ENCODE measurements around the gene BRD4.
A peak's percentile ranks its signal among the peaks of the same experiment; 100 is the strongest.

The BRD4 gene

DNA sequence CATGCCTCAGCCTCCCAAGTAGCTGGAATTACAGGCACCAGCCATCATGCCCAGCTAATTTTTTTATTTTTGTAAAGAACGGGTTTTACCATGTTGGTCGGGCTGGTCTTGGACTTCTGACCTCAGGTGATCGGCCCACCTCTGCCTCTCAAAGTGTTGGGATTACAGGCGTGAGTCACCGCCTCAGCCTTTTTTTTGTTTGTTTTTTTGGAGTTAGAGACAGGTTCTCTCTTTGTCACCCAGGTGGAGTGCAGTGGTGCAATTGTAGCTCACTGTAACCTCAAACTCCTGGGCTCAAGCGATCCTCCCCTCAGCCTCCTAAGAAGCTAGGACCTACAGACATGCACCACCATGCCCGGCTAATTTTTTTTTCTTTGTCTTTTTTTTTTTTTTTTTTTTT, 116.0 kb downstream of the BRD4 start:
- no peak overlapping the region for H3K27ac ChIP-seq (ENCODE audit: low read depth, low read length)
- no peaks in the 10 kb centered on the region for H3K4me1 ChIP-seq (ENCODE audit: control insufficient read depth in 1 of 2, insufficient read depth in 2 of 2, low read length in 2 of 2)
- H3K27me3 ChIP-seq (ENCODE audit: control insufficient read depth in 1 of 2, insufficient read depth in 2 of 2, low read length in 2 of 2) = peaks cover 0 to 6% of the 10 kb centered on the region in 2 donors
- H3K36me3 ChIP-seq (ENCODE audit: control insufficient read depth in 1 of 2, insufficient read depth in 2 of 2, low read length in 2 of 2) = no peaks in the 10 kb centered on the region
- H3K9ac ChIP-seq (ENCODE audit: low read depth in 1 of 2, low read length in 2 of 2) = no peak overlapping the region
- no peak overlapping the region for H3K4me3 ChIP-seq (ENCODE audit: low read depth in 1 of 2, low read length in 2 of 2)
- H3K9me3 ChIP-seq (ENCODE audit: control insufficient read depth in 1 of 2, low read length in 2 of 2) = no peaks in the 10 kb centered on the region

DNA sequence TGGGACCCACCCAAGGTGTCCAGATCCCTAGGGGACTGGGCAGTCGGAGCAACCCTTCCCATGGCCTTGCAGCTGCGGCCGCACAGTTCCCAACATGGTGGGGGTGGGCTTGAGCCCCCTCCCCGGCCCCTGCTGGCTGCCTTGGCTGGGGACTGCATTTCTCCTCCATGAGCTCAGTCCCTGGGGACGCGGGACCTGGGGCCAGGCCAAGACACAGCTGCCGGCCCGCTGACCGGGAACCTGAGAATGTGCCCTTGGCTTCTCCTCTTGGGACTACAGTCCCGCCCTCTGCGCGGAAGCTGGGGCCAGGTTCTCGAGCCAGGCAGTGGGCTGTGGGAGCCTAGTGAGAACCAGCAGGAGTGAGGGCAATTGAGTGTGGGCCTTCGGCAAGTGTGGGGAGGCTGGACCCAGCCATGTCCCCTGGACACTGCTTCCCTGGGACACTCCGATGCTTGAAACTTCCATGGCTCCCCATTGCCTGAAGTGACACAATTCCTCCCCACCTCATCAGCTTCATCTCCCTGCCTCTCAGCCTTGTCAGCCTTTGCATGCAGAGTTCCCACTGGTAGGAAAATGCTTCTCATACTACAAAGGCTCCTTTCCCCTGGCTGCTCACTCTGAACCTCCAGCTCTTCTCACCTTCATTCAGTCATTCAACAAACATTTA, 118.5 kb downstream of the BRD4 start:
- no peaks in the 10 kb centered on the region for H3K4me1 ChIP-seq (ENCODE audit: control insufficient read depth in 1 of 2, insufficient read depth in 2 of 2, low read length in 2 of 2)
- H3K9ac ChIP-seq (ENCODE audit: low read depth in 1 of 2, low read length in 2 of 2) = no peak overlapping the region
- H3K27me3 ChIP-seq (ENCODE audit: control insufficient read depth in 1 of 2, insufficient read depth in 2 of 2, low read length in 2 of 2) = peaks cover 0 to 6% of the 10 kb centered on the region in 2 donors
- no peaks in the 10 kb centered on the region for H3K9me3 ChIP-seq (ENCODE audit: control insufficient read depth in 1 of 2, low read length in 2 of 2)
- no peaks in the 10 kb centered on the region for H3K36me3 ChIP-seq (ENCODE audit: control insufficient read depth in 1 of 2, insufficient read depth in 2 of 2, low read length in 2 of 2)
- H3K4me3 ChIP-seq (ENCODE audit: low read depth in 1 of 2, low read length in 2 of 2) = no peak overlapping the region
- no peak overlapping the region for H3K27ac ChIP-seq (ENCODE audit: low read depth, low read length)

DNA sequence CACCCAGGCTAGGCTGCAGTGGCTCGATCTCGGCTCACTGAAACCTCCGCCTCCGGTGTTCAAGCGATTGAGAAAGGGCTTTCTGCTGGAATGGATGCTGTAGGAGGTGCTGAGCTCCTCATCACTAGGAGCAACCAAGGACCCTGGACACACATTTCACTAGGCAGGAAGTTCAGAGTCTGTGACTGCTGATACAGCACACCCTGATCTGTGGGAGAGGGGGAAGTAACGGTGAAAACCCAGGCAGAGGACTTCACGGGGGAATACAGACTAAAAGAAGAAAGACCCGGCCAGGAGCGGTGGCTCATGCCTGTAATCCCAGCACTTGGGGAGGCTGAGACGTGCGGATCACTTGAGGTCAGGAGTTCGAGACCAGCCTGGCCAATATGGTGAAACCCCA, 119.6 kb downstream of the BRD4 start:
- Histone ChIP-seq H3K27me3 (ENCODE audit: control insufficient read depth in 1 of 2, insufficient read depth in 2 of 2, low read length in 2 of 2) (peaks cover 0 to 6% of the 10 kb centered on the region in 2 donors), H3K4me3 (ENCODE audit: low read depth in 1 of 2, low read length in 2 of 2) (no peak overlapping the region), H3K36me3 (ENCODE audit: control insufficient read depth in 1 of 2, insufficient read depth in 2 of 2, low read length in 2 of 2) (no peaks in the 10 kb centered on the region), H3K9me3 (ENCODE audit: control insufficient read depth in 1 of 2, low read length in 2 of 2) (no peaks in the 10 kb centered on the region), H3K9ac (ENCODE audit: low read depth in 1 of 2, low read length in 2 of 2) (no peak overlapping the region), H3K27ac (ENCODE audit: low read depth, low read length) (no peak overlapping the region), H3K4me1 (ENCODE audit: control insufficient read depth in 1 of 2, insufficient read depth in 2 of 2, low read length in 2 of 2) (no peaks in the 10 kb centered on the region)

DNA sequence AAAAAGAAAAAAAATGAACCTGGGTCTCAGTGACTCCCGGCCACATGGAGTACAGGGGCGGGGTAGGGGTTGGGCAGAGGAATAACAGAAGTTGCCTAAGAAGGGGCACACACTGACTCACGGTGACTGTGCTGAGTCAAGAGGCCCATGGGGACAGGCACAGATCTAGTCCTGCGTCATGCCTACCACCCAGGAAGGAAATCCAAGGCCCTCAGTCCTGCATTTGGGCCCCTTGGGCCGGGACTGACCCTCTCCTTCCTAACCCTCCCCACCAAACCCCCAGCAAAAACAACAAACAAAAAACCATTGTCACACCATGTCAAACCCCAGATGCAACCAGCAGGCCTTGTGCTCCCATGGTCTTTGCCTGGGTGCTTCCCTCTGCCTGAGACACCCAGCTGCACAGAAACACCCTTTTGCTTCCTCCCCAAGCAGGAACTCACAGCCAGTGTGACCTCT, 122.0 kb downstream of the BRD4 start:
- no peak overlapping the region for H3K27ac ChIP-seq (ENCODE audit: low read depth, low read length)
- no peaks in the 10 kb centered on the region for H3K4me1 ChIP-seq (ENCODE audit: control insufficient read depth in 1 of 2, insufficient read depth in 2 of 2, low read length in 2 of 2)
- peaks cover 0 to 6% of the 10 kb centered on the region in 2 donors for H3K27me3 ChIP-seq (ENCODE audit: control insufficient read depth in 1 of 2, insufficient read depth in 2 of 2, low read length in 2 of 2)
- no peaks in the 10 kb centered on the region for H3K9me3 ChIP-seq (ENCODE audit: control insufficient read depth in 1 of 2, low read length in 2 of 2)
- no peak overlapping the region for H3K9ac ChIP-seq (ENCODE audit: low read depth in 1 of 2, low read length in 2 of 2)
- no peaks in the 10 kb centered on the region for H3K36me3 ChIP-seq (ENCODE audit: control insufficient read depth in 1 of 2, insufficient read depth in 2 of 2, low read length in 2 of 2)
- no peak overlapping the region for H3K4me3 ChIP-seq (ENCODE audit: low read depth in 1 of 2, low read length in 2 of 2)

DNA sequence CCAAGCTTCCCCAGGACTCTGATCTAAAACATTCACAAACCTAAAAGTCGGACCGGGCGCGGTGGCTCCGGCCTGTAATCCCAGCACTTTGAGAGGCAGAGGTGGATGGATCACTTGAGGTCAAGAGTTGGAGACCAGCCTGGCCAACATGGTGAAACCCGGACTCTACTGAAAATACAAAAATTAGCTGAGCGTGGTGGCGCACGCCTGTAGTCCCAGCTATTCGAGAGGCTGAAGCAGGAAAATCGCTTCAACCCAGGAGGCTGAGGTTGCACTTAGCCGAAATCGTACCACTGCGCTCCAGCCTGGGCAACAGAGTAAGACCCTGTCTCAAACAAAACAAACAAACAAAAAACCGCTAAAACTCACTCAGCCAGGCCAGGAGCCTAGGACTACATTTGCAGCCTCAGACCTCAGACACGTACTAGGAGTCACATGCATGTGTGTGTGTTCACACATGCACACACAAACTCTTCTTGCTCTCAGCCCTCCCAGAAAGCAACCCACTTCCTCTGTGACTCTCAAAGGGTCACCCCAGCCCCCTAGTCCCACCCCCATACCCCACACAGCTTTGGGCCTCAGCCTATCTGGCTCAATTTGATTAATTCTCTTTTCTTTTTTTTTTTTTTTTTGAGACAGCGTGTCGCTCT, 130.8 kb downstream of the BRD4 start:
- Histone ChIP-seq H3K36me3 (ENCODE audit: control insufficient read depth in 1 of 2, insufficient read depth in 2 of 2, low read length in 2 of 2) (no peaks in the 10 kb centered on the region), H3K4me1 (ENCODE audit: control insufficient read depth in 1 of 2, insufficient read depth in 2 of 2, low read length in 2 of 2) (peaks cover 4 to 6% of the 10 kb centered on the region in 2 donors), H3K27ac (ENCODE audit: low read depth, low read length) (no peak overlapping the region), H3K27me3 (ENCODE audit: control insufficient read depth in 1 of 2, insufficient read depth in 2 of 2, low read length in 2 of 2) (peaks cover 8 to 11% of the 10 kb centered on the region in 2 donors), H3K9me3 (ENCODE audit: control insufficient read depth in 1 of 2, low read length in 2 of 2) (no peaks in the 10 kb centered on the region), H3K4me3 (ENCODE audit: low read depth in 1 of 2, low read length in 2 of 2) (no peak overlapping the region), H3K9ac (ENCODE audit: low read depth in 1 of 2, low read length in 2 of 2) (no peak overlapping the region)

DNA sequence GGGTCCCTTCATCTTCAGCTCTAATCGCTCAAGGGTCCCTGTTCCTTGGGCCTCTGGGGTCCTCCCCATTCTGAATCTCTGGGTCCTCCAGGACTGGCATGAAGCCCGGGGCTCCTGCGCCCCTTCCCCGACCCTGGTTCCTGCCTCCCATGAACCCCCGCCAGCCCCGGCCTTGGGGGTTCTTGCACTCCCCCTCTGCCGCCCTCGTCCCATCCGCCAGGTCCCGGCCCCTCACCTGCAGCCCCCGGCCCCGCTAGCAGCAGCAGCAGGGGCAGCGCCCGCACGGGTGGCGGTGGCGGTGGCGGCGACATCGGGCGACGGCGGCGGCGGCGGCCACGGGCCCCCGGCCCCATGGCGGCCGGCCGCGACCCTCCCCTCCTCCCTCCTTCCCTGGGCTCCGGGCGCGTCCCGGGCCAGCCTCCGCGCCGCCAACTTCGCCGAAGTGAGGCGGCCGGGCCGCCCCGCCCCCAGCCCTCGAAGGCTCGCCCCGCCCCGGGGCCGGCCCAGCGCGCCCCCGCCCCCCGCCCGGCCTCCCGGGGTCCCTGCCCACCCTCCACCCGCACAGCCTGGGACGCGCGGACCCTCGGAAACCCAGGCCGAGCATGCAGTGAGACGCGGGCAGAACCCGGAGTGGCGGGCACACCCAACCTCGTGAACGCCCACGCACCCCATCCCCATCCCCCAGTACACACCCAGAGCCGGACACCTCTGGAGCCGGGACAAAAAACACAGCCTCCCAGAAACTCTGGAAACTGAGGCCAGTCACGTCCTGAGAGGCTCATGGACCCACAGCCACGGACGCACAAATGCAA, 131.6 kb downstream of the BRD4 start, which contains the start of gene NOTCH3:
TSS of gene NOTCH3 (minus strand) at position 443 of the 812 bp plus-strand sequence. CDS start at position 353, 90 bp downstream.
- Histone ChIP-seq H3K36me3 (ENCODE audit: control insufficient read depth in 1 of 2, insufficient read depth in 2 of 2, low read length in 2 of 2) (no peaks in the 10 kb centered on the region), H3K4me1 (ENCODE audit: control insufficient read depth in 1 of 2, insufficient read depth in 2 of 2, low read length in 2 of 2) (peaks cover 7 to 9% of the 10 kb centered on the region in 2 donors), H3K27ac (ENCODE audit: low read depth, low read length) (no peak within 1 kb of the TSS), H3K4me3 (ENCODE audit: low read depth in 1 of 2, low read length in 2 of 2) (peak within 1 kb of the TSS; percentile 50), H3K9ac (ENCODE audit: low read depth in 1 of 2, low read length in 2 of 2) (no peak within 1 kb of the TSS), H3K27me3 (ENCODE audit: control insufficient read depth in 1 of 2, insufficient read depth in 2 of 2, low read length in 2 of 2) (peaks cover 8 to 11% of the 10 kb centered on the region in 2 donors), H3K9me3 (ENCODE audit: control insufficient read depth in 1 of 2, low read length in 2 of 2) (no peaks in the 10 kb centered on the region)

DNA sequence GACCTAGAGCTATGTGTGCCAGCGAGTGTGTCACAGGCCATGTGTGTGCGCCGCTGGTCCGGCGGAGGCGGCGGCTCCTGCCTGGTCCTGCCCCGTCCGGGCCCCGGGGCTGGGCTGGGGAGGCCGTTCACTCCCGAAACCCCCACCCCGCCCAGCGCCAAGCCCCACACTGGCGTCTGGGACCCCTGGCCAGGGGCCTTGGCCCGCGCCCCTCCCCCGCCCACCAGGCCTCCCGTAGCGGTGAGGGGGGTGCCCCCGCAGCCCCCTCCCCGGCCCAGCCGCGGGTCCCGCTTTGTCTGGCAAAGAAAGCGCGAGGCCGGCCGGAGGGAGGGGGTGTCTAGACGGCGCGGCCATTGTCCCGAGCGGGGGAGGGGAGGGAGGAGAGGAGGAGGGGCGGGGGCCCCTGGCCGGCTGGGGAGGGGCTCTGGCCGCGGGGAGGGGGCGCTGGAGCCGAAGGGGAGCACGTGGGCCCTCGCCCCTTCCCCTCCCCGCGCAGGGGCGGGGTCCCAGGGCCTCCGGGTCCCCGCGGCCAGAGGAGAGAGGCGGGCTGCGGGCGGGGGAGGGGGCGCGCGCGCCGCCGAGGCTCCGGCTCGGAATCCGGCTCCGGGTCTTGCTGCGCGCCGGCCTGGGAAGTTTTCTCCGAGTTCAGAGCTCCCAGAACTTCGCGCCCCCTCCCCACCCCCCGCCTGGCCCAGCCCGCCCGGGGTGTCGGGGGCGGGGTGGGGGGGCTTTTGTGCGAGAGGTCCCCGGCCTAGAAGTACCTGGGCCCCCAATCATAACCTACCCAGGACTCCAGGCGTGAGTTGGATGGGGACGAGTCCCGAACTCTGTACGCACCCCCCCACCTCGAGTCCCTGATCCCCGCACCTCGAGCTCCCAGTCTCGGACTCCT, 132.4 kb downstream of the BRD4 start:
- no peak overlapping the region for H3K27ac ChIP-seq (ENCODE audit: low read depth, low read length)
- peaks cover 8 to 11% of the 10 kb centered on the region in 2 donors for H3K27me3 ChIP-seq (ENCODE audit: control insufficient read depth in 1 of 2, insufficient read depth in 2 of 2, low read length in 2 of 2)

DNA sequence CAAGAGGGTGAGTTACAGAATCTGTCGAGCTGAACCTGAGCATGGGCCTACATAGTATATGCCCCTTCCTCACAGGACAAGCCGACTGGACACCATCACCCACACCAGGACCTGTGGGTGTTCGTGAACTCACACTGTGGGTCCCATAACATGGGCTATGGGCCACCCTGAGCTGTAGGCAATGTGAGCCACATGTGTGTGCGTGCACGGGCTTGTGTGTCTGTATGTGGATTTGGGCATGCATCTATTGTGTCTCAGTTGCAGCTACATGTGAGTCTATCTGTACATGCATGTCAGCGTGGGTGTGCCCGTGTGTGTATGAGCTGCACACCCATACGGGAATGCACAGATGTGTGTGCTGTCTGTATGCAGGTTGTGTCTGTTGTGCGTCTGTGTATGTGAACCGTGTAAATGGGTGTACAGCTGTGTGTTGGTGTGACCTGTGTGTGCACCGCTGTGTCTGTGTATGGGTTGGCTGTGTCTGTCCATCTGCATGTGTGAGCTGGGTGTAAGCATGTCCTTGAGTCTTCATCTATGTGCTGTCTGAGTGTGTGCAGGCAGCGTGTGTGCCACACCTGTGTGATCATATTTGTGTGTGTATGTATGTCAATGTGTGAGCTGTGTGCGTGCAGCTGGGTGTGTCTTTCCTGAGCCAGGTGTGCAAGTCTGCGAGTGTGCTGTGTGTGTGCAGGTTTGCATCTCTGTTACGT, 133.2 kb downstream of the BRD4 start:
- H3K27ac ChIP-seq (ENCODE audit: low read depth, low read length) = no peak overlapping the region
- no peak overlapping the region for H3K4me3 ChIP-seq (ENCODE audit: low read depth in 1 of 2, low read length in 2 of 2)
- H3K9me3 ChIP-seq (ENCODE audit: control insufficient read depth in 1 of 2, low read length in 2 of 2) = no peaks in the 10 kb centered on the region
- peaks cover 8 to 11% of the 10 kb centered on the region in 2 donors for H3K27me3 ChIP-seq (ENCODE audit: control insufficient read depth in 1 of 2, insufficient read depth in 2 of 2, low read length in 2 of 2)
- H3K36me3 ChIP-seq (ENCODE audit: control insufficient read depth in 1 of 2, insufficient read depth in 2 of 2, low read length in 2 of 2) = no peaks in the 10 kb centered on the region
- no peak overlapping the region for H3K9ac ChIP-seq (ENCODE audit: low read depth in 1 of 2, low read length in 2 of 2)
- peaks cover 7 to 13% of the 10 kb centered on the region in 2 donors for H3K4me1 ChIP-seq (ENCODE audit: control insufficient read depth in 1 of 2, insufficient read depth in 2 of 2, low read length in 2 of 2)

More for the DNA sequence above, 132.4 kb downstream of the BRD4 start:
- no peaks in the 10 kb centered on the region for H3K9me3 ChIP-seq (ENCODE audit: control insufficient read depth in 1 of 2, low read length in 2 of 2)
- H3K9ac ChIP-seq (ENCODE audit: low read depth in 1 of 2, low read length in 2 of 2) = no peak overlapping the region
- peaks cover 7 to 11% of the 10 kb centered on the region in 2 donors for H3K4me1 ChIP-seq (ENCODE audit: control insufficient read depth in 1 of 2, insufficient read depth in 2 of 2, low read length in 2 of 2)
- H3K36me3 ChIP-seq (ENCODE audit: control insufficient read depth in 1 of 2, insufficient read depth in 2 of 2, low read length in 2 of 2) = no peaks in the 10 kb centered on the region
- peak overlapping the region; percentile 50 for H3K4me3 ChIP-seq (ENCODE audit: low read depth in 1 of 2, low read length in 2 of 2)

DNA sequence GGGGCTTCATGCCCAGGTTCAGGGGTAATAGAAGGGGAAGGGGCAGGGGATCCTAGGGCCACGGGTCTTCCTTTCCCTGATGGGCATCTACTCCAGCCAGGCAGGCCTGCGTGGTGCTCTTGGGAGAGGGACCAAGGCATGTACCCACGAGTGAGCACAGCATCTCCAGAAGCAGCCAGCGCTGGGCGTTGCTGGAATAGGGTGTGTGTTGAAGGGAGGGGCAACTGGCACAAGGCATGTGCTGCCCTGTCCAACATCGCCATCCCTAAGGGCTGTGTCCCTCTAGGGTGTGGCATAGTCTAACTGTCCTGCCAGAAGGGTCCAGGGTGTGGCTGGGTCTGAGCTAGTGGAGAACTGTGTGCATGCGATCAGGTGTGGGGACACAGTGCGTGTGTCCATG, 134.4 kb downstream of the BRD4 start:
- Histone ChIP-seq H3K4me1 (ENCODE audit: control insufficient read depth in 1 of 2, insufficient read depth in 2 of 2, low read length in 2 of 2) (peaks cover 7 to 13% of the 10 kb centered on the region in 2 donors), H3K9me3 (ENCODE audit: control insufficient read depth in 1 of 2, low read length in 2 of 2) (no peaks in the 10 kb centered on the region), H3K27me3 (ENCODE audit: control insufficient read depth in 1 of 2, insufficient read depth in 2 of 2, low read length in 2 of 2) (peaks cover 8 to 11% of the 10 kb centered on the region in 2 donors), H3K9ac (ENCODE audit: low read depth in 1 of 2, low read length in 2 of 2) (no peak overlapping the region), H3K27ac (ENCODE audit: low read depth, low read length) (no peak overlapping the region), H3K36me3 (ENCODE audit: control insufficient read depth in 1 of 2, insufficient read depth in 2 of 2, low read length in 2 of 2) (no peaks in the 10 kb centered on the region), H3K4me3 (ENCODE audit: low read depth in 1 of 2, low read length in 2 of 2) (no peak overlapping the region)

Data from duodenal mucosa (tissue), 2 donors.